Upper lobe of right lung (tissue), 1 donor: ENCODE results near the gene TVP23A. TPM values are rescaled to one million over a fixed set of nuclear protein-coding genes. Genes with fewer than 3 reads are reported as not detected.

Experiments
- ATAC-seq: fragments of 200-7000 bp; cut with Tn5 transposase; one replicate; pipeline ENCODE4 v1.9.1; 2020; ENCODE audit warnings: mild to moderate bottlenecking, moderate library complexity
- DNase-seq: peaks from one replicate; pipeline ENCODE4 v3.0.0-alpha.2; 2020
- H3K27ac ChIP-seq: fragments of 200-600 bp; one replicate; pipeline ENCODE4 v1.8.0; 2022
- H3K27me3 ChIP-seq: fragments of 200-600 bp; one replicate; pipeline ENCODE4 v1.8.0; 2022; ENCODE audit warnings: mild to moderate bottlenecking
- H3K36me3 ChIP-seq: fragments of 200-600 bp; one replicate; pipeline ENCODE4 v1.8.0; 2022
- H3K4me1 ChIP-seq: fragments of 200-600 bp; one replicate; pipeline ENCODE4 v1.8.0; 2022
- H3K4me3 ChIP-seq: fragments of 200-600 bp; one replicate; pipeline ENCODE4 v1.8.0; 2022; ENCODE audit warnings: mild to moderate bottlenecking
- H3K9me3 ChIP-seq: fragments of 200-600 bp; one replicate; pipeline ENCODE4 v1.8.0; 2022
- CTCF ChIP-seq: fragments of 200-600 bp; IDR thresholded peaks from one replicate; pipeline ENCODE4 v1.8.0; 2022; ENCODE audit warnings: antibody characterized with exemption
- intact Hi-C: fragments of 100-400 bp; cut with DNase I; formaldehyde crosslinking; loops from one replicate; pipeline ENCODE4 v1.11.0; 2022
- total RNA-seq: library from RNA; stranded (reverse); fragmentation: NEBNext Ultra II Directional; extraction: Animal tissue kit (Norgen Biotek cat#: 25700); gene quantifications from one replicate; pipeline ENCODE4 v1.2.1, GENCODE V29; 2021
- donor health status: DM: no; HTN: yes; CAD: no; lungs with severe emphysema.

TVP23A gene
- total RNA-seq, 1 donor from 2014 or later = 0.69 TPM

DNA sequence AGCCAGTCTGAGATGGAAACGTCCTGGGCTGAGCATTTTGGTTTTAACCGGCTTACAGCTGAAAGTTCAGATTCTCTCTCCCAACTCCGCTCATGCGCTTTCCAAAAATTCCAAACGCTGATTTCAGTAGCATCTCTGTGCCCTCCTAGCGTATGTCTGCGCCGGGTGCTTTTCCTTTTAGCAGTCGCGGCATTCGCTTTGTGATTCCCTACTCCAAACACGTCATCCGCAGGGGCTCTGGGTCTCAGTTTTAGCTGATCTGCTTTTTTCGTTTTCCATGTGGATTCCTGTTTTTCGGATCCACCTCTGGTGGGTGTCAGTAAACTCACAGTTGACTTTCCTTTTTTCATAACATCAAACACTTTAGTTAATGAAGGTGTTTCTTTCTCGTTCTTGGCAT lies 22.1 kb upstream of the TVP23A start:
- intact Hi-C loops = no loop called here
- no peaks in the 10 kb centered on the region for H3K9me3 ChIP-seq
- H3K36me3 ChIP-seq = no peaks in the 10 kb centered on the region
- no peak for DNase-seq
- no peak for ATAC-seq
- no peaks in the 10 kb centered on the region for H3K4me1 ChIP-seq
- no peak overlapping the region for H3K4me3 ChIP-seq
- no peak for TF ChIP-seq CTCF
- H3K27ac ChIP-seq = no peak overlapping the region
- H3K27me3 ChIP-seq = no peaks in the 10 kb centered on the region

GRCh38 chr16:10839279-10839666 lies 20.7 kb upstream of the TVP23A start:
- no peaks in the 10 kb centered on the region for H3K4me1 ChIP-seq
- intact Hi-C loops = no loop called here
- H3K36me3 ChIP-seq = no peaks in the 10 kb centered on the region
- no peak overlapping the region for H3K4me3 ChIP-seq
- H3K9me3 ChIP-seq = no peaks in the 10 kb centered on the region
- TF ChIP-seq CTCF = no peak
- peak; percentile 28 for ATAC-seq
- no peak overlapping the region for H3K27ac ChIP-seq
- H3K27me3 ChIP-seq = no peaks in the 10 kb centered on the region
- peak; percentile 34 for DNase-seq

DNA sequence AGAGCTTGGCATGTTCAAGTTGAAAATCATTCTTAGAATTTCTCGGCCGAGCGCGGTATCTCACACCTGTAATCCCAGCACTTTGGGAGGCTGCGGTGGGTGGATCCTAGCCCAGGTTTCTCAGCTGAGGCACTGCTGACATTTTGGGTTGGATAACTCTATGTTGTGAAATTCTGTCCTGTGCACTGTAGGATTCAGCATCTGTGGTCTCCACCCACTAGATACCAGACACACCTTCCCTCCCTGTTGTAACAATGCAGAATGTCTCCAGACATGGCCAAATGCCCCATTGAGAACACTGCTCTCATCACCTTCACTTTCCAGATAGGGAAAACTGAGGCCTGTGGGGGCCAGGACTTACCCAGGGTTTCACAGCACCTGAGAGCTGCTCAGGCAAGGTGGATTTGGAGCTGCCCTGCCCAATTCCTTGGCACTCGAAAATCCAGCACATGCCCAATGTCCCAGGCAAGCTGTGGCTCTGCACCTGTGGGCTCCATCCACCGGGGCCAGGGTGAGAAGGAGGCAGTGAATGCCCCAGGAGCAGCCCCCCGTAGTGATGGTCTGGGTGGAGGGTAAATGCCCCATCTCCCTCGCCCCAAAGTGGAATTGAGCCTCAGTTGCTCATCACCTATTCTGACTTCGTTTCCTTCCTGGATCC lies 20.2 kb upstream of the TVP23A start:
- Histone ChIP-seq H3K27me3 (no peaks in the 10 kb centered on the region), H3K27ac (no peak overlapping the region), H3K9me3 (no peaks in the 10 kb centered on the region), H3K36me3 (no peaks in the 10 kb centered on the region), H3K4me1 (no peaks in the 10 kb centered on the region), H3K4me3 (no peak overlapping the region)
- peak; percentile 42 for DNase-seq
- intact Hi-C loops = no loop called here
- TF ChIP-seq CTCF = no peak
- no peak for ATAC-seq

DNA sequence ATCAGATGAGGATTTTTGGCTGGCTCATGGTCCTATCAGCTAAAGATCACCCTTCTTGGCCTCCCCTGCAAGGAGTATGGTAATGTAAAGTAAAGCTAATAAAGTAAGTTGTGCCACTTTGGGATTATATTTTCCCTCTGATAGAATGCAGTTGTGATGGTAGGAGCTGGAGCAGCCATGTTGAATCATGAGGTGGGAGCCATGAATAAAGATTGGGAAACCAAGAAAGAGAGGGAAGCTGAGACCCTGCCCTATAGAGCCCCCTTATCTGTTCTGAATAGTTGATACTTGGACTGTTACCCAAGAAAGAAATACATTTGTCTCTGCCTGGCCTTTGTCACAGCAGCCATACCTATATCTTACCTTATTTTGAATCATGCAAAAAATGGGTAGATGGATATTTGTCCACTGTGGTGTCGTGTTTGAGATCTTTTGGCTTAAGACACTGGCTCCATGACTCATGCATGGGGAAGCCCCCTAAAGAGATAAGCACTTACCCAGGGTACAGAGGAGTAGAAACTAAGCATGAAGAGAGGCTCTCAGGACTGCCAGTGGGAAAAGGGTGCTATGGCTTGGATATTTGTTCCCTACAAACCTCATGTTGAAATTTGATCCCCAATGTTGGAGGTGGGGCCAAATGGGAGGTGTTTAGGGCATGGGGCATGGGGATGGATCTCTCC lies 17.7 kb upstream of the TVP23A start:
- no peak overlapping the region for H3K4me3 ChIP-seq
- no peaks in the 10 kb centered on the region for H3K27me3 ChIP-seq
- peak; percentile 6 for DNase-seq
- TF ChIP-seq CTCF = no peak
- ATAC-seq = no peak
- intact Hi-C loops = no loop called here
- H3K4me1 ChIP-seq = no peaks in the 10 kb centered on the region
- H3K36me3 ChIP-seq = no peaks in the 10 kb centered on the region
- H3K9me3 ChIP-seq = no peaks in the 10 kb centered on the region
- H3K27ac ChIP-seq = no peak overlapping the region

GRCh38 chr16:10835281-10835931 lies 16.8 kb upstream of the TVP23A start:
- DNase-seq (peak; percentile 28), ATAC-seq (no peak)
- no peak for TF ChIP-seq CTCF
- no peaks in the 10 kb centered on the region for H3K36me3 ChIP-seq
- intact Hi-C loops = no loop called here
- no peaks in the 10 kb centered on the region for H3K4me1 ChIP-seq
- H3K27me3 ChIP-seq = no peaks in the 10 kb centered on the region
- no peak overlapping the region for H3K4me3 ChIP-seq
- H3K27ac ChIP-seq = no peak overlapping the region
- no peaks in the 10 kb centered on the region for H3K9me3 ChIP-seq
